Measurements from ENCODE around the gene OPCML. TPM values are rescaled to one million over a fixed set of nuclear protein-coding genes. Genes with fewer than 3 reads are reported as not detected.

The OPCML gene
- total and polyA plus RNA-seq, 2 of the 13 experiments (the other 11 are each of a cell fraction or from before 2014, with no cell fraction given): not detected

- H2AFZ ChIP-seq (ENCODE audit: low read length): no peak overlapping the region
- H3K36me3 ChIP-seq (replicated peaks in 1 of 2; ENCODE audit: control insufficient read depth in 1 of 2, insufficient read depth in 2 of 2, low read length in 2 of 2): no peaks in the 10 kb centered on the region
- no peak overlapping the region for H3K9ac ChIP-seq (ENCODE audit: insufficient read depth, low read depth, low read length)
- ATAC-seq: no peak
- H3K9me3 ChIP-seq (ENCODE audit: low read length): peaks cover 86% of the 10 kb centered on the region
- intact Hi-C loops (cut with micrococcal nuclease; ENCODE audit: unreplicated experiment): no loop called here
- H3K27ac ChIP-seq (ENCODE audit: extremely low read length, insufficient read depth, low read length): no peak overlapping the region
- H3K27me3 ChIP-seq (ENCODE audit: control insufficient read depth in 1 of 2, insufficient read depth in 2 of 2, low read length in 2 of 2): no peaks in the 10 kb centered on the region
- no peaks in the 10 kb centered on the region for H4K20me1 ChIP-seq (ENCODE audit: insufficient read depth, low read length)
- in situ Hi-C loops (cut with HindIII; ENCODE audit: extremely low pct_ligation_motif_present, low pct_unique_long_range_greater_than_20kb): no loop called here
- no peak overlapping the region for H3K4me3 ChIP-seq (replicated peaks in 1 of 3; ENCODE audit: insufficient read depth in 1 of 3, low read depth in 2 of 3, low read length in 3 of 3)
- no peak overlapping the region for H3K4me2 ChIP-seq (ENCODE audit: low read depth, low read length)
- POLR2A ChIA-PET: no interaction called here
- no peaks in the 10 kb centered on the region for H3K79me2 ChIP-seq (ENCODE audit: insufficient read depth, low read length)
- BruUV-seq (replicated peaks): no TSS peak
- CTCF ChIA-PET (ENCODE audit: low intra/inter-chr PET ratio, low total read pairs): no interaction called here
- DNase-seq (ENCODE audit: low spot score): no peak
- WGBS (ENCODE audit: low lambda C conversion rate): 2% methylated on average over 4 of the region's 4 CpGs
- TF ChIP-seq PRPF4 (IDR thresholded peaks at IDR 0.05; ENCODE audit: low read depth, low read length, poor library complexity, severe bottlenecking): no peak
- TF ChIP-seq TCF12 (IDR thresholded peaks at IDR 0.05): no peak
- TF ChIP-seq TCF12 (CRISPR knock-in tag; IDR thresholded peaks at IDR 0.05): no peak
- TF ChIP-seq, protein P1, sequence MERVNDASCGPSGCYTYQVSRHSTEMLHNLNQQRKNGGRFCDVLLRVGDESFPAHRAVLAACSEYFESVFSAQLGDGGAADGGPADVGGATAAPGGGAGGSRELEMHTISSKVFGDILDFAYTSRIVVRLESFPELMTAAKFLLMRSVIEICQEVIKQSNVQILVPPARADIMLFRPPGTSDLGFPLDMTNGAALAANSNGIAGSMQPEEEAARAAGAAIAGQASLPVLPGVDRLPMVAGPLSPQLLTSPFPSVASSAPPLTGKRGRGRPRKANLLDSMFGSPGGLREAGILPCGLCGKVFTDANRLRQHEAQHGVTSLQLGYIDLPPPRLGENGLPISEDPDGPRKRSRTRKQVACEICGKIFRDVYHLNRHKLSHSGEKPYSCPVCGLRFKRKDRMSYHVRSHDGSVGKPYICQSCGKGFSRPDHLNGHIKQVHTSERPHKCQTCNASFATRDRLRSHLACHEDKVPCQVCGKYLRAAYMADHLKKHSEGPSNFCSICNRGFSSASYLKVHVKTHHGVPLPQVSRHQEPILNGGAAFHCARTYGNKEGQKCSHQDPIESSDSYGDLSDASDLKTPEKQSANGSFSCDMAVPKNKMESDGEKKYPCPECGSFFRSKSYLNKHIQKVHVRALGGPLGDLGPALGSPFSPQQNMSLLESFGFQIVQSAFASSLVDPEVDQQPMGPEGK (CRISPR knock-in tag; IDR thresholded peaks at IDR 0.05): no peak
- no peak for TF ChIP-seq MXD4 (CRISPR knock-in tag; IDR thresholded peaks at IDR 0.05)
- TF ChIP-seq, protein P2, sequence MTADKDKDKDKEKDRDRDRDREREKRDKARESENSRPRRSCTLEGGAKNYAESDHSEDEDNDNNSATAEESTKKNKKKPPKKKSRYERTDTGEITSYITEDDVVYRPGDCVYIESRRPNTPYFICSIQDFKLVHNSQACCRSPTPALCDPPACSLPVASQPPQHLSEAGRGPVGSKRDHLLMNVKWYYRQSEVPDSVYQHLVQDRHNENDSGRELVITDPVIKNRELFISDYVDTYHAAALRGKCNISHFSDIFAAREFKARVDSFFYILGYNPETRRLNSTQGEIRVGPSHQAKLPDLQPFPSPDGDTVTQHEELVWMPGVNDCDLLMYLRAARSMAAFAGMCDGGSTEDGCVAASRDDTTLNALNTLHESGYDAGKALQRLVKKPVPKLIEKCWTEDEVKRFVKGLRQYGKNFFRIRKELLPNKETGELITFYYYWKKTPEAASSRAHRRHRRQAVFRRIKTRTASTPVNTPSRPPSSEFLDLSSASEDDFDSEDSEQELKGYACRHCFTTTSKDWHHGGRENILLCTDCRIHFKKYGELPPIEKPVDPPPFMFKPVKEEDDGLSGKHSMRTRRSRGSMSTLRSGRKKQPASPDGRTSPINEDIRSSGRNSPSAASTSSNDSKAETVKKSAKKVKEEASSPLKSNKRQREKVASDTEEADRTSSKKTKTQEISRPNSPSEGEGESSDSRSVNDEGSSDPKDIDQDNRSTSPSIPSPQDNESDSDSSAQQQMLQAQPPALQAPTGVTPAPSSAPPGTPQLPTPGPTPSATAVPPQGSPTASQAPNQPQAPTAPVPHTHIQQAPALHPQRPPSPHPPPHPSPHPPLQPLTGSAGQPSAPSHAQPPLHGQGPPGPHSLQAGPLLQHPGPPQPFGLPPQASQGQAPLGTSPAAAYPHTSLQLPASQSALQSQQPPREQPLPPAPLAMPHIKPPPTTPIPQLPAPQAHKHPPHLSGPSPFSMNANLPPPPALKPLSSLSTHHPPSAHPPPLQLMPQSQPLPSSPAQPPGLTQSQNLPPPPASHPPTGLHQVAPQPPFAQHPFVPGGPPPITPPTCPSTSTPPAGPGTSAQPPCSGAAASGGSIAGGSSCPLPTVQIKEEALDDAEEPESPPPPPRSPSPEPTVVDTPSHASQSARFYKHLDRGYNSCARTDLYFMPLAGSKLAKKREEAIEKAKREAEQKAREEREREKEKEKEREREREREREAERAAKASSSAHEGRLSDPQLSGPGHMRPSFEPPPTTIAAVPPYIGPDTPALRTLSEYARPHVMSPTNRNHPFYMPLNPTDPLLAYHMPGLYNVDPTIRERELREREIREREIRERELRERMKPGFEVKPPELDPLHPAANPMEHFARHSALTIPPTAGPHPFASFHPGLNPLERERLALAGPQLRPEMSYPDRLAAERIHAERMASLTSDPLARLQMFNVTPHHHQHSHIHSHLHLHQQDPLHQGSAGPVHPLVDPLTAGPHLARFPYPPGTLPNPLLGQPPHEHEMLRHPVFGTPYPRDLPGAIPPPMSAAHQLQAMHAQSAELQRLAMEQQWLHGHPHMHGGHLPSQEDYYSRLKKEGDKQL (CRISPR knock-in tag; IDR thresholded peaks at IDR 0.05; ENCODE audit: low read depth): no peak
- no peak for TF ChIP-seq ZNF234 (CRISPR knock-in tag; conservative IDR thresholded peaks at IDR 0.05)
- no peak for TF ChIP-seq TAF1 (CRISPR knock-in tag; IDR thresholded peaks at IDR 0.05)
- TF ChIP-seq, protein P3, sequence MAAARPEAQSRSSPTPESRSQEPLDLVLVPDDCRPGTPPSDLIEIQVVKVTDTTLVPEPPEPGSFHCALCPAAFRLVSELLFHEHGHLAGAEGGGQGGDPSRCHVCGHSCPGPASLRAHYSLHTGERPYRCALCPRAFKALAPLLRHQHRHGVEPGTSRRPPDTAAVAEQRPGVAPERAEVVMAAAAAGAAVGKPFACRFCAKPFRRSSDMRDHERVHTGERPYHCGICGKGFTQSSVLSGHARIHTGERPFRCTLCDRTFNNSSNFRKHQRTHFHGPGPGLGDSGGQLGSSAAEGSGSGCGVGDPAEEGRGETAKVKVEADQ (CRISPR knock-in tag; IDR thresholded peaks at IDR 0.05; ENCODE audit: borderline replicate concordance): no peak
- no peak for TF ChIP-seq NCOR1 (IDR thresholded peaks at IDR 0.05; ENCODE audit: borderline replicate concordance, low read length)
- no peak for TF ChIP-seq MAF1 (CRISPR knock-in tag; IDR thresholded peaks at IDR 0.05; ENCODE audit: borderline replicate concordance)
- no peak for TF ChIP-seq ZNF616 (CRISPR knock-in tag; IDR thresholded peaks at IDR 0.05; ENCODE audit: low read depth)
- TF ChIP-seq HOMEZ (CRISPR knock-in tag; IDR thresholded peaks at IDR 0.05; ENCODE audit: low read depth): no peak
- H3K4me1 ChIP-seq (ENCODE audit: insufficient read depth, low read length): no peaks in the 10 kb centered on the region
- no peak for FAIRE-seq
Measured at GRCh38 chr11:132623511-132623910, 908.8 kb downstream of the OPCML start.

All from HepG2 (cell line).